Trophoblast cell (in vitro differentiated cells and primary cell): ENCODE results near the gene ELK1.
A peak's percentile ranks its signal among the peaks of the same experiment; 100 is the strongest.

Experiments
- DNase-seq, 2 donors: peaks; one replicate each; pipeline ENCODE4 v3.0.0-alpha.2; 2016
- H2AFZ ChIP-seq: 2 replicates; pipeline ENCODE4 v1.6.1; 2013; ENCODE audit warnings: low read length, moderate library complexity, mild to moderate bottlenecking; ENCODE audit not compliant: insufficient read depth, poor library complexity
- H2AK5ac ChIP-seq: 2 replicates; pipeline ENCODE4 v1.6.1; 2013; ENCODE audit warnings: mild to moderate bottlenecking, low read length
- H2BK120ac ChIP-seq: 2 replicates; pipeline ENCODE4 v1.6.1; 2013; ENCODE audit warnings: low read length, mild to moderate bottlenecking, moderate library complexity; ENCODE audit not compliant: insufficient read depth, poor library complexity
- H2BK12ac ChIP-seq: 2 replicates; pipeline ENCODE4 v1.6.1; 2013; ENCODE audit warnings: mild to moderate bottlenecking, low read length, moderate library complexity
- H2BK5ac ChIP-seq: 2 replicates; pipeline ENCODE4 v1.6.1; 2013; ENCODE audit warnings: low read length, low read depth, moderate library complexity, mild to moderate bottlenecking; ENCODE audit not compliant: poor library complexity
- H3K14ac ChIP-seq: 2 replicates; pipeline ENCODE4 v1.6.1; 2013; ENCODE audit warnings: mild to moderate bottlenecking, low read length
- H3K18ac ChIP-seq: 2 replicates; pipeline ENCODE4 v1.6.1; 2013; ENCODE audit warnings: mild to moderate bottlenecking, low read length
- H3K23ac ChIP-seq: 2 replicates; pipeline ENCODE4 v1.6.1; 2013; ENCODE audit warnings: low read length
- H3K27ac ChIP-seq: 2 replicates; pipeline ENCODE4 v1.5.1; 2013; ENCODE audit warnings: low read depth, mild to moderate bottlenecking, inconsistent platforms, low read length, moderate library complexity
- H3K27me3 ChIP-seq: 2 replicates; pipeline ENCODE4 v1.6.1; 2013; ENCODE audit warnings: inconsistent platforms, mild to moderate bottlenecking, low read length, moderate library complexity; ENCODE audit not compliant: insufficient read depth
- H3K36me3 ChIP-seq, 2 experiments: 1 replicate in 1 of 2; 2 replicates in 1 of 2; pipeline ENCODE4 v1.6.1; 2013; ENCODE audit warnings: low read length in 2 of 2, mild to moderate bottlenecking in 2 of 2, moderate library complexity in 1 of 2; ENCODE audit not compliant: insufficient read depth in 2 of 2, control insufficient read depth in 1 of 2
- H3K4ac ChIP-seq: 2 replicates; pipeline ENCODE4 v1.6.1; 2013; ENCODE audit warnings: low read depth, mild to moderate bottlenecking, low read length, moderate library complexity
- H3K4me1 ChIP-seq, 2 experiments: 1 replicate in 1 of 2; 2 replicates in 1 of 2; pipeline ENCODE4 v1.6.1; 2013; ENCODE audit warnings: low read length in 2 of 2, mild to moderate bottlenecking in 2 of 2, moderate library complexity in 1 of 2; ENCODE audit not compliant: insufficient read depth in 2 of 2, control insufficient read depth in 1 of 2
- H3K4me2 ChIP-seq: 2 replicates; pipeline ENCODE4 v1.6.1; 2013; ENCODE audit warnings: inconsistent platforms, mild to moderate bottlenecking, low read length, moderate library complexity
- H3K4me3 ChIP-seq: 2 replicates; pipeline ENCODE4 v1.5.1; 2013; ENCODE audit warnings: mild to moderate bottlenecking, low read depth, low read length, inconsistent platforms
- H3K79me1 ChIP-seq: one replicate; pipeline ENCODE4 v1.6.1; 2013; ENCODE audit warnings: low read length
- H3K79me2 ChIP-seq: 2 replicates; pipeline ENCODE4 v1.6.1; 2013; ENCODE audit warnings: low read length, mild to moderate bottlenecking; ENCODE audit not compliant: control insufficient read depth, insufficient read depth, poor library complexity
- H3K9ac ChIP-seq: 2 replicates; pipeline ENCODE4 v1.6.1; 2013; ENCODE audit warnings: mild to moderate bottlenecking, low read length
- H3K9me3 ChIP-seq: 2 replicates; pipeline ENCODE4 v1.6.1; 2013; ENCODE audit warnings: low read depth, mild to moderate bottlenecking, control low read depth, inconsistent platforms, low read length; ENCODE audit not compliant: insufficient read depth
- H4K12ac ChIP-seq: 2 replicates; pipeline ENCODE4 v1.6.1; 2013; ENCODE audit warnings: low read depth, mild to moderate bottlenecking, low read length, moderate library complexity
- H4K8ac ChIP-seq: 2 replicates; pipeline ENCODE4 v1.6.1; 2013; ENCODE audit warnings: low read depth, mild to moderate bottlenecking, low read length, moderate library complexity
- H4K91ac ChIP-seq: one replicate; pipeline ENCODE4 v1.6.1; 2013; ENCODE audit warnings: low read depth, mild to moderate bottlenecking, low read length, moderate library complexity
- WGBS: extraction: QIAGEN DNeasy Blood & Tissue Kit; methylation state at CpG from one replicate; pipeline ENCODE4 v1.1.7; 2013; ENCODE audit warnings: missing lambda C conversion rate; ENCODE audit not compliant: insufficient read length, insufficient coverage; ENCODE audit errors: extremely low coverage; 5-methylcytosine and 5-hydroxymethylcytosine counted together

Gene ELK1

GRCh38 chrX:47618923-47619485 lies 31.4 kb downstream of the ELK1 start:
- Histone ChIP-seq H3K4me2 (peak overlapping the region; percentile 88), H2BK120ac (no peak overlapping the region), H2BK5ac (no peak overlapping the region), H3K9me3 (no peaks in the 10 kb centered on the region), H3K23ac (no peak overlapping the region), H2AK5ac (no peak overlapping the region), H3K4ac (no peak overlapping the region), H2AFZ (peak overlapping the region; percentile 35), H4K91ac (no peak overlapping the region), H3K36me3 (no peaks in the 10 kb centered on the region), H3K79me1 (no peaks in the 10 kb centered on the region), H3K4me3 (no peak overlapping the region), H3K27me3 (no peaks in the 10 kb centered on the region), H3K9ac (no peak overlapping the region), H3K79me2 (no peaks in the 10 kb centered on the region), H4K12ac (no peak overlapping the region), H3K14ac (no peak overlapping the region), H4K8ac (no peak overlapping the region), H2BK12ac (no peak overlapping the region), H3K18ac (no peak overlapping the region), H3K27ac (no peak overlapping the region), H3K4me1 (peaks cover 3 to 10% of the 10 kb centered on the region in 2 experiments)
- no peak for DNase-seq
- WGBS = no CpG with 5 or more reads among the region's 32 CpGs

- DNase-seq = no peak
- Histone ChIP-seq H2AFZ (no peak overlapping the region), H4K91ac (no peak overlapping the region), H3K36me3 (no peaks in the 10 kb centered on the region), H4K8ac (no peak overlapping the region), H3K79me2 (no peaks in the 10 kb centered on the region), H3K4me1 (peaks cover 2 to 5% of the 10 kb centered on the region in 2 experiments), H3K14ac (no peak overlapping the region), H3K27ac (no peak overlapping the region), H3K18ac (no peak overlapping the region), H3K79me1 (no peaks in the 10 kb centered on the region), H2AK5ac (no peak overlapping the region), H3K4me3 (no peak overlapping the region), H3K9me3 (no peaks in the 10 kb centered on the region), H4K12ac (no peak overlapping the region), H3K4me2 (no peak overlapping the region), H3K4ac (no peak overlapping the region), H3K9ac (no peak overlapping the region), H2BK5ac (no peak overlapping the region), H3K23ac (no peak overlapping the region), H2BK120ac (no peak overlapping the region), H3K27me3 (no peaks in the 10 kb centered on the region), H2BK12ac (no peak overlapping the region)
- no CpG with 5 or more reads among the region's 5 CpGs for WGBS
These were observed 35.7 kb downstream of the ELK1 start for GRCh38 chrX:47614618-47615017.

- no CpG with 5 or more reads among the region's 8 CpGs for WGBS
- Histone ChIP-seq H3K4ac (no peak overlapping the region), H2AK5ac (no peak overlapping the region), H3K27me3 (no peaks in the 10 kb centered on the region), H3K9me3 (no peaks in the 10 kb centered on the region), H3K79me2 (no peaks in the 10 kb centered on the region), H2BK12ac (no peak overlapping the region), H3K9ac (no peak overlapping the region), H2BK5ac (no peak overlapping the region), H3K4me2 (no peak overlapping the region), H3K36me3 (no peaks in the 10 kb centered on the region), H2BK120ac (no peak overlapping the region), H3K14ac (no peak overlapping the region), H3K18ac (no peak overlapping the region), H4K91ac (no peak overlapping the region), H3K23ac (no peak overlapping the region), H3K4me1 (peaks cover 3 to 4% of the 10 kb centered on the region in 2 experiments), H3K79me1 (no peaks in the 10 kb centered on the region), H3K27ac (no peak overlapping the region), H4K12ac (no peak overlapping the region), H3K4me3 (no peak overlapping the region), H4K8ac (no peak overlapping the region), H2AFZ (no peak overlapping the region)
- no peak for DNase-seq
These were observed 37.3 kb downstream of the ELK1 start for GRCh38 chrX:47613082-47613481.

GRCh38 chrX:47612418-47612817 lies 37.9 kb downstream of the ELK1 start:
- peaks cover 3 to 4% of the 10 kb centered on the region in 2 experiments for H3K4me1 ChIP-seq
- DNase-seq = no peak
- no peak overlapping the region for H2AK5ac ChIP-seq
- H3K18ac ChIP-seq = no peak overlapping the region
- no peaks in the 10 kb centered on the region for H3K27me3 ChIP-seq
- H2BK12ac ChIP-seq = no peak overlapping the region
- no peak overlapping the region for H2BK5ac ChIP-seq
- no peaks in the 10 kb centered on the region for H3K36me3 ChIP-seq
- no peak overlapping the region for H4K91ac ChIP-seq
- no peak overlapping the region for H2AFZ ChIP-seq
- H3K79me1 ChIP-seq = no peaks in the 10 kb centered on the region
- no peak overlapping the region for H3K9ac ChIP-seq
- no peak overlapping the region for H3K14ac ChIP-seq
- no peak overlapping the region for H4K12ac ChIP-seq
- H4K8ac ChIP-seq = no peak overlapping the region
- no peak overlapping the region for H3K23ac ChIP-seq
- no peak overlapping the region for H3K27ac ChIP-seq
- H2BK120ac ChIP-seq = no peak overlapping the region
- H3K4me3 ChIP-seq = no peak overlapping the region
- no peak overlapping the region for H3K4ac ChIP-seq
- H3K79me2 ChIP-seq = no peaks in the 10 kb centered on the region
- no peak overlapping the region for H3K4me2 ChIP-seq
- no peaks in the 10 kb centered on the region for H3K9me3 ChIP-seq
